ENCODE data around the gene XKR7. TPM values are rescaled to one million over a fixed set of nuclear protein-coding genes. Genes with fewer than 3 reads are reported as not detected.
A peak's percentile ranks its signal among the peaks of the same experiment; 100 is the strongest.

XKR7 gene
- total RNA-seq, 1 donor from 2014 or later = 0.23 TPM

- Mint-ChIP-seq H3K9me3 (ENCODE audit: unreplicated experiment) (no peaks in the 10 kb centered on the region), H3K27me3 (ENCODE audit: unreplicated experiment) (peaks cover 7% of the 10 kb centered on the region), H3K4me3 (ENCODE audit: unreplicated experiment) (no peak overlapping the region), H3K36me3 (ENCODE audit: low read depth, unreplicated experiment) (no peaks in the 10 kb centered on the region), H3K4me1 (ENCODE audit: unreplicated experiment) (no peaks in the 10 kb centered on the region), H3K27ac (ENCODE audit: unreplicated experiment) (no peak overlapping the region)
- DNase-seq (ENCODE audit: low spot score) = no peak
- no peak for TF ChIP-seq CTCF (IDR thresholded peaks at IDR 0.05; ENCODE audit: unreplicated experiment)
These were observed 33.5 kb upstream of the XKR7 start for GRCh38 chr20:31934491-31934890.

GRCh38 chr20:31934968-31935764 lies 32.8 kb upstream of the XKR7 start:
- H3K4me1 Mint-ChIP-seq (ENCODE audit: unreplicated experiment) = no peaks in the 10 kb centered on the region
- H3K9me3 Mint-ChIP-seq (ENCODE audit: unreplicated experiment) = no peaks in the 10 kb centered on the region
- no peak for TF ChIP-seq CTCF (IDR thresholded peaks at IDR 0.05; ENCODE audit: unreplicated experiment)
- DNase-seq (ENCODE audit: low spot score) = peak; percentile 33
- no peak overlapping the region for H3K4me3 Mint-ChIP-seq (ENCODE audit: unreplicated experiment)
- peaks cover 7% of the 10 kb centered on the region for H3K27me3 Mint-ChIP-seq (ENCODE audit: unreplicated experiment)
- H3K27ac Mint-ChIP-seq (ENCODE audit: unreplicated experiment) = no peak overlapping the region
- no peaks in the 10 kb centered on the region for H3K36me3 Mint-ChIP-seq (ENCODE audit: low read depth, unreplicated experiment)

GRCh38 chr20:31936420-31936819 lies 31.5 kb upstream of the XKR7 start:
- no peak for DNase-seq (ENCODE audit: low spot score)
- H3K27me3 Mint-ChIP-seq (ENCODE audit: unreplicated experiment) = peaks cover 4% of the 10 kb centered on the region
- no peaks in the 10 kb centered on the region for H3K4me1 Mint-ChIP-seq (ENCODE audit: unreplicated experiment)
- H3K36me3 Mint-ChIP-seq (ENCODE audit: low read depth, unreplicated experiment) = no peaks in the 10 kb centered on the region
- no peak for TF ChIP-seq CTCF (IDR thresholded peaks at IDR 0.05; ENCODE audit: unreplicated experiment)
- no peak overlapping the region for H3K27ac Mint-ChIP-seq (ENCODE audit: unreplicated experiment)
- H3K9me3 Mint-ChIP-seq (ENCODE audit: unreplicated experiment) = no peaks in the 10 kb centered on the region
- H3K4me3 Mint-ChIP-seq (ENCODE audit: unreplicated experiment) = no peak overlapping the region

GRCh38 chr20:31937820-31938219 lies 30.1 kb upstream of the XKR7 start:
- DNase-seq (ENCODE audit: low spot score) = no peak
- Mint-ChIP-seq H3K27me3 (ENCODE audit: unreplicated experiment) (peaks cover 2% of the 10 kb centered on the region), H3K4me1 (ENCODE audit: unreplicated experiment) (no peaks in the 10 kb centered on the region), H3K27ac (ENCODE audit: unreplicated experiment) (no peak overlapping the region), H3K9me3 (ENCODE audit: unreplicated experiment) (no peaks in the 10 kb centered on the region), H3K36me3 (ENCODE audit: low read depth, unreplicated experiment) (no peaks in the 10 kb centered on the region), H3K4me3 (ENCODE audit: unreplicated experiment) (no peak overlapping the region)
- no peak for TF ChIP-seq CTCF (IDR thresholded peaks at IDR 0.05; ENCODE audit: unreplicated experiment)

DNA sequence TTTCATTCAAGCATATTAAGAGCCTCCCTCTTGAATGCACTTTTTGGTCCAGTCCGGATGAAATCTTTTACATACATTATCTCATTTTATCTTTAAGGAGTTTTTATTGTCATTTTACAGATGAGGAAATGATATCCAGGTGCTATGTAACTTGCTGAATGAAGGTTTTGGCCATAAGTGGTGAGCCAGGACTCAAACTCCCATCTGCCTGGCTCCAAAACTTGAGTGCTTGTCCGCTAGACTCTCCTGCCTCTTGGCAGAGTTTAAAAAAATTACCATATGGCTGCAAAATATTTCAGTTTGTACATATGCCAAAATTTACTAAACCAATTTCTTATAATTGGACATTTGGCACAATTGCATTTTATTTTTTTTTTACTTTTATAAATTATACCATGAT lies 28.3 kb upstream of the XKR7 start:
- Mint-ChIP-seq H3K36me3 (ENCODE audit: low read depth, unreplicated experiment) (peaks cover 4% of the 10 kb centered on the region), H3K9me3 (ENCODE audit: unreplicated experiment) (no peaks in the 10 kb centered on the region), H3K27ac (ENCODE audit: unreplicated experiment) (no peak overlapping the region), H3K4me1 (ENCODE audit: unreplicated experiment) (no peaks in the 10 kb centered on the region), H3K4me3 (ENCODE audit: unreplicated experiment) (no peak overlapping the region), H3K27me3 (ENCODE audit: unreplicated experiment) (peaks cover 1% of the 10 kb centered on the region)
- DNase-seq (ENCODE audit: low spot score) = no peak
- no peak for TF ChIP-seq CTCF (IDR thresholded peaks at IDR 0.05; ENCODE audit: unreplicated experiment)

Measured in endothelial cell (in vitro differentiated cells).